Tibial artery (tissue), 4 donors: ENCODE measurements around the gene EHD3.

Experiments used
- DNase-seq, 2 donors: peaks; one replicate each; pipeline ENCODE4 v3.0.0-alpha.2; 2019
- H3K27ac ChIP-seq, 2 donors: fragments of 200-600 bp; sonication (generic) in 1 of 2; 1 replicate in 1 of 2; 2 replicates in 1 of 2; pipeline ENCODE4 v1.5.1; 2018 to 2019; ENCODE audit warnings: mild to moderate bottlenecking in 1 of 2
- H3K27me3 ChIP-seq, 2 donors: fragments of 200-600 bp; sonication (generic) in 1 of 2; one replicate each; pipeline versions ENCODE4 v1.5.1 to v1.6.0; 2016 to 2019
- H3K36me3 ChIP-seq, 3 donors: fragments of 200-600 bp; sonication (generic) in 2 of 3; one replicate each; pipeline ENCODE4 v1.5.1; 2016 to 2019; ENCODE audit warnings: mild to moderate bottlenecking in 2 of 3
- H3K4me1 ChIP-seq, 4 donors: fragments of 200-600 bp; sonication (generic) in 2 of 4; 1 replicate in 3 of 4; 2 replicates in 1 of 4; pipeline ENCODE4 v1.5.1; 2016 to 2019
- H3K4me3 ChIP-seq, 2 donors: fragments of 200-600 bp; sonication (generic) in 1 of 2; 1 replicate in 1 of 2; 2 replicates in 1 of 2; pipeline ENCODE4 v1.5.1; 2018 to 2019; ENCODE audit warnings: mild to moderate bottlenecking in 2 of 2
- H3K9me3 ChIP-seq, 3 donors: fragments of 200-600 bp; sonication (generic) in 1 of 3; one replicate each; pipeline ENCODE4 v1.5.1; 2016 to 2019
- intact Hi-C: fragments of 100-400 bp; cut with DNase I; formaldehyde crosslinking; loops from one replicate; pipeline ENCODE4 v1.15.0; 2023; ENCODE audit warnings: low total_unique reads
- TF ChIP-seq, protein P1 (sequence below), 2 experiments: fragments of 200-600 bp in 1 of 2; fragments of 450-650 bp in 1 of 2; IDR thresholded peaks; one replicate each; pipeline ENCODE4 v1.5.1; 2017 to 2019; ENCODE audit warnings: antibody characterized with exemption in 2 of 2, mild to moderate bottlenecking in 1 of 2, moderate library complexity in 1 of 2

Gene EHD3

DNA sequence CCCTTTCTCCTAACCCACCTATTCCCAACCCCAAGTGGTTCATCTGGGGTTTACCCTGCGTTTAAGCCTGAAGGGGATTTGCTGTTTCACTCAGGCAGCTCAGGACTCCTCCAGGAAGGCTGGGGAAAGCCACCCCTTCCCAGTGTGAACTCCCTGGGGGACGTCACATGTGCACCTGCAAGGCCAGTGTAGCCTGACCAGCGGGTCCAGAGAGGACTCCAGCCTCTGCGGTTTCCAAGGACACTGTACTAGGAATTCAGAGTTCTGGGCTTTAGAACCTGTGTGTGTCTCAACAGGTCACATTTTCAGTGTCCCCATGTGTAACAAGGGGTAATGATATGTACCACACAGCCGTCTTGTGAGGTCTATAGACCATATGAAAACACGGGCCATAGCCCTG lies 17.9 kb downstream of the EHD3 start:
- Histone ChIP-seq H3K36me3 (peaks cover 6 to 58% (median 34%) of the 10 kb centered on the region in 3 donors), H3K9me3 (no peaks in the 10 kb centered on the region), H3K27me3 (no peaks in the 10 kb centered on the region), H3K4me1 (peaks cover 0 to 1% (median 0%) of the 10 kb centered on the region in 4 donors), H3K4me3 (no peak overlapping the region), H3K27ac (no peak overlapping the region)
- DNase-seq: no peak
- intact Hi-C loops: no loop called here
- TF ChIP-seq, protein P1, sequence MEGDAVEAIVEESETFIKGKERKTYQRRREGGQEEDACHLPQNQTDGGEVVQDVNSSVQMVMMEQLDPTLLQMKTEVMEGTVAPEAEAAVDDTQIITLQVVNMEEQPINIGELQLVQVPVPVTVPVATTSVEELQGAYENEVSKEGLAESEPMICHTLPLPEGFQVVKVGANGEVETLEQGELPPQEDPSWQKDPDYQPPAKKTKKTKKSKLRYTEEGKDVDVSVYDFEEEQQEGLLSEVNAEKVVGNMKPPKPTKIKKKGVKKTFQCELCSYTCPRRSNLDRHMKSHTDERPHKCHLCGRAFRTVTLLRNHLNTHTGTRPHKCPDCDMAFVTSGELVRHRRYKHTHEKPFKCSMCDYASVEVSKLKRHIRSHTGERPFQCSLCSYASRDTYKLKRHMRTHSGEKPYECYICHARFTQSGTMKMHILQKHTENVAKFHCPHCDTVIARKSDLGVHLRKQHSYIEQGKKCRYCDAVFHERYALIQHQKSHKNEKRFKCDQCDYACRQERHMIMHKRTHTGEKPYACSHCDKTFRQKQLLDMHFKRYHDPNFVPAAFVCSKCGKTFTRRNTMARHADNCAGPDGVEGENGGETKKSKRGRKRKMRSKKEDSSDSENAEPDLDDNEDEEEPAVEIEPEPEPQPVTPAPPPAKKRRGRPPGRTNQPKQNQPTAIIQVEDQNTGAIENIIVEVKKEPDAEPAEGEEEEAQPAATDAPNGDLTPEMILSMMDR (IDR thresholded peaks at IDR 0.05): no peak

DNA sequence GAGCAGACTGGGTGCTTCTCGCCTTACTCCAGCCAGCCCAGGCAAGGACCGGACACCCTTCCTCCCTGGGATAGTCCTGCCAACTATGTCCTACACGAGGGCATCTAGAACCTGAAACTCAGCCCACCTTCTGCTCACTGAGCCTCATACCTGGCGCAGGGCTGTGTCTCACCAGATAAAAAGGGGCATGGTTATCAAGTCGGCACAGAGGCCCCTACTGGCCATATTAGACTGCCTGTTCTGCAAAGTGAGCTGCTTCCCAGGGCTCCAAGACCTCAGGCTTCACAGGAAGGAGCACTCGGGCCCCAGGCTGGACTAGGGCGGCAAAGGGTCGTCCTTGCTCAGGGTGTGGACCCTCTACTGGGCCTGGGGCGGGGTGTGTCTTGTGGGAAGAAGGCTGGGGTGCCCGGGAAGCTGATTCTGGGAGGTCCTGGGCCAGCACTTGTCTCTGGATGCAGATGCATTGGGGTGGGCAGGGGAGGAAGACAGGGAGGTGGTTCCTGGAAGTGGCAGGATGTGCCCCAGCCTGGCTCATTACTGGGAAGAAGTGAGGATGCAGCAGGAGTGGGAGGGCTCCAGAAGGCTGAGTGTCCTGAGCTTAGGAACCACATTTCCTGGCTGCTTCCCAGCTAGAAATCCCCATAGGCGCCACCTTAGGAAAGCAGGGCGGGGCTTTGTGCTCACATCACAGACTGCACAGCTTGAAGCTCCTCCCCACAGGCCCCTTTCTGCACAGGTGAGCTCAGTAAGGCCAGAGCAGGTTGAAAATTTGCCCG lies 19.6 kb downstream of the EHD3 start:
- H3K27me3 ChIP-seq: no peaks in the 10 kb centered on the region
- H3K36me3 ChIP-seq: peaks cover 6 to 54% (median 26%) of the 10 kb centered on the region in 3 donors
- no peak overlapping the region for H3K27ac ChIP-seq
- TF ChIP-seq, protein P1 (IDR thresholded peaks at IDR 0.05): no peak
- H3K4me1 ChIP-seq: peaks cover 0 to 4% (median 0%) of the 10 kb centered on the region in 4 donors
- H3K4me3 ChIP-seq: no peak overlapping the region
- no peak for DNase-seq
- intact Hi-C loops: no loop called here
- no peaks in the 10 kb centered on the region for H3K9me3 ChIP-seq

GRCh38 chr2:31254237-31255203 lies 20.6 kb downstream of the EHD3 start:
- Histone ChIP-seq H3K27ac (no peak overlapping the region), H3K36me3 (peaks cover under 1 to 45% (median 21%) of the 10 kb centered on the region in 3 donors), H3K4me1 (peaks cover 0 to 4% (median 0%) of the 10 kb centered on the region in 4 donors), H3K27me3 (no peaks in the 10 kb centered on the region), H3K4me3 (no peak overlapping the region), H3K9me3 (no peaks in the 10 kb centered on the region)
- intact Hi-C loops: no loop called here
- TF ChIP-seq, protein P1 (IDR thresholded peaks at IDR 0.05): no peak
- DNase-seq: no peak

GRCh38 chr2:31255911-31256571 lies 22.1 kb downstream of the EHD3 start:
- H3K27ac ChIP-seq: no peak overlapping the region
- TF ChIP-seq, protein P1 (IDR thresholded peaks at IDR 0.05): no peak
- DNase-seq: no peak
- peaks cover 0 to 37% (median 17%) of the 10 kb centered on the region in 3 donors for H3K36me3 ChIP-seq
- peaks cover 0 to 4% (median 0%) of the 10 kb centered on the region in 4 donors for H3K4me1 ChIP-seq
- H3K4me3 ChIP-seq: no peak overlapping the region
- intact Hi-C loops: no loop called here
- no peaks in the 10 kb centered on the region for H3K9me3 ChIP-seq
- no peaks in the 10 kb centered on the region for H3K27me3 ChIP-seq

GRCh38 chr2:31256611-31257382 lies 22.8 kb downstream of the EHD3 start:
- Histone ChIP-seq H3K27me3 (no peaks in the 10 kb centered on the region), H3K9me3 (no peaks in the 10 kb centered on the region), H3K4me1 (peaks cover 0 to 4% (median 0%) of the 10 kb centered on the region in 4 donors), H3K4me3 (no peak overlapping the region), H3K27ac (no peak overlapping the region), H3K36me3 (peaks cover under 1 to 41% (median 24%) of the 10 kb centered on the region in 3 donors)
- TF ChIP-seq, protein P1 (IDR thresholded peaks at IDR 0.05): no peak
- DNase-seq: no peak
- intact Hi-C loops: no loop called here
